Psoas muscle (tissue), 8 donors: ENCODE results near the gene CAMK1D. TPM values are rescaled to one million over a fixed set of nuclear protein-coding genes. Genes with fewer than 3 reads are reported as not detected.

Source experiments
- ATAC-seq, 4 donors: fragments of 200-7000 bp; cut with Tn5 transposase; one replicate each; pipeline ENCODE4 v1.9.1; 2020; ENCODE audit warnings: moderate library complexity in 3 of 4, mild to moderate bottlenecking in 2 of 4
- DNase-seq, 2 donors: peaks; one replicate each; pipeline ENCODE4 v3.0.0-alpha.2; 2020
- H3K27ac ChIP-seq: fragments of 200-600 bp; one replicate; pipeline ENCODE4 v1.8.0; 2022
- H3K27me3 ChIP-seq, 3 donors: fragments of 200-600 bp in 1 of 3; one replicate each; pipeline versions ENCODE4 v1.6.1 to v1.8.0; 2013 to 2022; ENCODE audit warnings: low read length in 2 of 3, mild to moderate bottlenecking in 2 of 3, moderate library complexity in 1 of 3; ENCODE audit not compliant: insufficient read depth in 3 of 3
- H3K36me3 ChIP-seq, 2 donors: fragments of 200-600 bp in 1 of 2; one replicate each; pipeline versions ENCODE4 v1.6.1 to v1.8.0; 2013 to 2022; ENCODE audit warnings: low read depth in 1 of 2, mild to moderate bottlenecking in 1 of 2, moderate library complexity in 1 of 2; ENCODE audit not compliant: insufficient read depth in 1 of 2
- H3K4me1 ChIP-seq: fragments of 200-600 bp; one replicate; pipeline ENCODE4 v1.8.0; 2022
- H3K4me3 ChIP-seq: fragments of 200-600 bp; one replicate; pipeline ENCODE4 v1.8.0; 2022; ENCODE audit warnings: mild to moderate bottlenecking
- H3K9me3 ChIP-seq: fragments of 200-600 bp; one replicate; pipeline ENCODE4 v1.8.0; 2022
- WGBS, 3 donors: extraction: QIAGEN DNeasy Blood & Tissue Kit; methylation state at CpG; one replicate each; pipeline versions ENCODE4 v1.1.6 to v1.1.7; 2013; 5-methylcytosine and 5-hydroxymethylcytosine counted together
- intact Hi-C, 2 donors: fragments of 100-400 bp; cut with DNase I; formaldehyde crosslinking; loops; one replicate each; pipeline versions ENCODE4 v1.11.0 to v1.14.2; 2022
- polyA plus RNA-seq, 3 donors: library from polyadenylated mRNA; stranded (reverse); fragments of 200-250 nt; gene quantifications; one replicate each; pipeline ENCODE4 v1.2.3, GENCODE V29; 2013
- total RNA-seq, 4 donors: library from RNA; stranded (reverse); fragmentation: NEBNext Ultra II Directional in 2 of 4; extraction: Animal tissue kit (Norgen Biotek cat#: 25700) in 2 of 4; gene quantifications; one replicate each; pipeline versions ENCODE4 v1.2.1 to v1.2.4, GENCODE V29; 2021 to 2023
- TF ChIP-seq, protein P1 (sequence below): fragments of 200-600 bp; IDR thresholded peaks from one replicate; pipeline ENCODE4 v1.8.0; 2022; ENCODE audit warnings: antibody characterized with exemption
- donor health status: healthy with polysubstance abuse.
- donor health status: DM: no; HTN: no; CAD: no; lungs with moderate emphysema.
- donor health status: Bipolar disorder and iron deficiency.
- donor health status: healthy.
- donor health status: DM: yes; HTN: yes; CAD: no.
- donor health status: DM: no; HTN: no; CAD: no.
- donor health status: DM: no; HTN: no; CAD: no.
- donor health status: DM: yes; HTN: yes; CAD: no.

The CAMK1D gene
- total and polyA plus RNA-seq, 7 donors: 0.39 to 1.8 (median 0.53) TPM

DNA sequence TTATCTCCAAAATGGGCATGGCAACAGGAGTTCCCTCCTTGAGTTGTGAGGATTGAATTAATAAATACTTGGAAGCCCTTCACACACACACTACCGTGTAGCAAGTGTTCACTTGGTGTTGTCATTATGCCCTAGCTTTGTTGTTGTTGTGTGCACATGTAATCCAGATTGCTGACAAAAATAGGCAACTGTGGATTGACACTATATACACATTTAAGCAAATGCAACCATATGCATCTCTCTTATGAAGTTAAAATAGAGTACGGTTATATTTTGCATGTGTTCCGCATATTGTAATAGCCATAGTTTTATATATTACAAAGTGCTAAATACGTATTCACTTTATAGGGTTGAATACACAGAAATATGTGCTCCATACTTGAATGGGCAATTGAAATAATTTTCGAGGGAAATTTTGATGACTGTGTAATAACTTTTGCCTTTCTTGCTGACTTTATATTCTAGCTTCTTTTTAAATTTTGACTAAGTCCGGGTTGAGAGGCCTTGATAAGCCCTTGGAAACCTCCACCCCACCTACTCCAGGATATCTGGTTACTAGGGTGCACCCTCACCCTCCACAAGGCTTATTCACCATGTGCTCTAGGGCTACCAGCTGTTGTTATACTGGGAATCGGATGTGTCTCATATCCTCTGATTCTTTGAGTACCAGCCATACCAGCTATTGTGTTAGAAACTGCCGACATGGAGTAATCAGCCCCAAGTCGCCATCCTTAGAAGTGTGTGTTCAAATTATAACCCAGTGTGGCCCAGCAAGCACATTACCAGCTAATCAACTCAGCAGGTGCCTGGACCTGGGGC, 265.0 kb downstream of the CAMK1D start:
- TF ChIP-seq, protein P1, sequence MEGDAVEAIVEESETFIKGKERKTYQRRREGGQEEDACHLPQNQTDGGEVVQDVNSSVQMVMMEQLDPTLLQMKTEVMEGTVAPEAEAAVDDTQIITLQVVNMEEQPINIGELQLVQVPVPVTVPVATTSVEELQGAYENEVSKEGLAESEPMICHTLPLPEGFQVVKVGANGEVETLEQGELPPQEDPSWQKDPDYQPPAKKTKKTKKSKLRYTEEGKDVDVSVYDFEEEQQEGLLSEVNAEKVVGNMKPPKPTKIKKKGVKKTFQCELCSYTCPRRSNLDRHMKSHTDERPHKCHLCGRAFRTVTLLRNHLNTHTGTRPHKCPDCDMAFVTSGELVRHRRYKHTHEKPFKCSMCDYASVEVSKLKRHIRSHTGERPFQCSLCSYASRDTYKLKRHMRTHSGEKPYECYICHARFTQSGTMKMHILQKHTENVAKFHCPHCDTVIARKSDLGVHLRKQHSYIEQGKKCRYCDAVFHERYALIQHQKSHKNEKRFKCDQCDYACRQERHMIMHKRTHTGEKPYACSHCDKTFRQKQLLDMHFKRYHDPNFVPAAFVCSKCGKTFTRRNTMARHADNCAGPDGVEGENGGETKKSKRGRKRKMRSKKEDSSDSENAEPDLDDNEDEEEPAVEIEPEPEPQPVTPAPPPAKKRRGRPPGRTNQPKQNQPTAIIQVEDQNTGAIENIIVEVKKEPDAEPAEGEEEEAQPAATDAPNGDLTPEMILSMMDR: no peak
- no peaks in the 10 kb centered on the region for H3K27me3 ChIP-seq
- no peaks in the 10 kb centered on the region for H3K9me3 ChIP-seq
- no peaks in the 10 kb centered on the region for H3K4me1 ChIP-seq
- intact Hi-C loops: no loop called here
- no peak overlapping the region for H3K27ac ChIP-seq
- 66 to 68% (median 67%) methylated on average over 9 of the region's 9 CpGs for WGBS, 3 donors
- no peak overlapping the region for H3K4me3 ChIP-seq
- ATAC-seq (no peak), DNase-seq (no peak)
- H3K36me3 ChIP-seq: no peaks in the 10 kb centered on the region

DNA sequence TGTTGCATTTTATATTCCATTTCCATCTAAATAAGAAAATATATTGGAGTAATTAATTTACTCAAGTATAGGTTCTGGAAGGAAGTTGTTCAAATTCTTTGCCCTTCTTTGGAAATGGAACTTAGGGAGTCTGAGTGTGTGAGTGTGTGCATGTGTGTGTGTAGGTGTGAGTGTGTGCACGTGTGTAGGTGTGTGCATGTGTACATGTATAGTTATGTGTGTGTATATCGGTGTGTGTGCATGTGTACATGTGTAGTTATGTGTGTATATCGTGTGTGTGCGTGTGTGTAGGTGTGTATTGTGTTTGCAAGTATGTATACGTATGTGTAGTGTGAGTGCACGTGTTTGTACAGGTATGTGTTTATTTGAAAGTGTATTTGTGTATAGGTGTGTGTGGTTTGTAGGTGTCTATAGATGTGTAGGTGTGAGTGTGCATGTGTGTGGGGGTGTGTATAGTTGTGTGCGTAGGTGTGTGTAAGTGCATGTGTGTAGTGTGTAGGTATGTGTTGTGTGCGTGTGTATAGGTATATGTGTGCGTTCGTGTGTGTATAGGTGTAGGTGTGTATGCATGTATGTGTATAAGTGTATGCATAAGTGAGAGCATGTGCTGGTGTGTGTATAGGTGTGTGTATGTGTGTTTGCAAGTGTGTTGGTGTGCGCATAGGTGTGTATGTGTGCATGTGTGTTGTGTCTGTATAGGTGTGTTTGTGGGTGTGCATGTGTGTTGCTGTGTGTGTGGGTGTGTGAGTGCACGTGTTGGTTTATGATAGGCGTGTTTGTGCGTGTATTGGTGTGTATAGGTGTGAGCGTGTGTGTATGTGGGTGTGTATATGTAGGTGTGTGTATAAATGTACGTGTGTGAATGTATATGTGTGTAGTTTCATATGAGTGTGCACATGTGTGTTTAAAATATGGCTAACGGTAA, 266.2 kb downstream of the CAMK1D start:
- intact Hi-C loops: no loop called here
- WGBS, 3 donors: 95 to 97% (median 96%) methylated on average over 17 of the region's 17 CpGs

DNA sequence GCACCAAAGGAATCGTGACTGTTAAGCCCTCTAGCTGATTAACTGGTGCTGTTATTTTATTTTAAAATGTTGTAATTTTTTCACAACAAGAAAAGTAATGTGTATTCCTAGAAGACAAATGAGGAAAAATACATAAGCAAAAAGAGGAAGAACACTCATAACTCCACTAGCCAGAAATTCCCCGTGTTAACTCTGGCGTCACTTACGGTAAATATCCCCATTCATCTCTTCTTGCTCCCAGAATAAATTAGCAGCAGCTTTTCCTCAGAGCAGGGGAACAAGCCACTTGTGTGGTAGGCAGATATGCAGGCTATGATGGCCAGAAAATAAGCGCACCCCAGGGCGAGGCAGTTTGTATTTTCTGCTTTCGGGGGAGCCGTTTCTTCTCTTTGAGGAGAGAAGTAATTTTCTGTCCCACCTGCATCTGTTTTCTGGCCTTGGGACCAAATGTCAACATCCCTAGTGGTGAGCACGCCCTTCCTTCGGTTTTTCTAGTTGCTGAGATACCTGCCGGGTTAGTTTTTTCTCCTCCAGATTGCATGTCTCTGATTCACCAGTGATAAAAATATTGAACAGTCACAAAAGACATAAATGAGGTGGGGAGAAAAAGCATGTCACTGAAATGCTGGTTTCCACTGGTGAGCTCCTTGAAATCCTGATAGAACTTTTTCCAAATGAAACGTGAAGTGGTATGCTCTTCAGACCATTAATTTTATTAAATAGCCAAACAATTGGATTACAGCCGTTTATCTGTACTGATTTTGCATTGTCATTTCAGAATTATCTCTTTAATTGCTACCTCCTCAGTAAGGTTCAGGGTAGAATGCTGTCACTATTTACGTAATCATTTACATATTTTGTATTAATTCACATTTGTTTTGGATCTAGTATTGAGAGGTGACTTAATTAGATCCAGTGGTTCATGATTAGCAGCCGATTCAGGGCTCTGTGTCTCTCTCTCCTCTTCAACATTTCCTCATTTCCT, 268.1 kb downstream of the CAMK1D start:
- WGBS, 3 donors: 72 to 76% (median 72%) methylated on average over 15 of the region's 15 CpGs
- intact Hi-C loops: no loop called here
- no peaks in the 10 kb centered on the region for H3K4me1 ChIP-seq
- TF ChIP-seq, protein P1: no peak
- no peaks in the 10 kb centered on the region for H3K36me3 ChIP-seq
- H3K9me3 ChIP-seq: no peaks in the 10 kb centered on the region
- ATAC-seq (no peak), DNase-seq (no peak)
- no peak overlapping the region for H3K27ac ChIP-seq
- no peak overlapping the region for H3K4me3 ChIP-seq
- no peaks in the 10 kb centered on the region for H3K27me3 ChIP-seq

More for the DNA sequence above, 266.2 kb downstream of the CAMK1D start:
- H3K27me3 ChIP-seq: no peaks in the 10 kb centered on the region
- H3K4me1 ChIP-seq: no peaks in the 10 kb centered on the region
- TF ChIP-seq, protein P1: no peak
- H3K36me3 ChIP-seq: no peaks in the 10 kb centered on the region
- ATAC-seq (no peak), DNase-seq (no peak)
- H3K4me3 ChIP-seq: no peak overlapping the region
- no peak overlapping the region for H3K27ac ChIP-seq
- H3K9me3 ChIP-seq: no peaks in the 10 kb centered on the region

DNA sequence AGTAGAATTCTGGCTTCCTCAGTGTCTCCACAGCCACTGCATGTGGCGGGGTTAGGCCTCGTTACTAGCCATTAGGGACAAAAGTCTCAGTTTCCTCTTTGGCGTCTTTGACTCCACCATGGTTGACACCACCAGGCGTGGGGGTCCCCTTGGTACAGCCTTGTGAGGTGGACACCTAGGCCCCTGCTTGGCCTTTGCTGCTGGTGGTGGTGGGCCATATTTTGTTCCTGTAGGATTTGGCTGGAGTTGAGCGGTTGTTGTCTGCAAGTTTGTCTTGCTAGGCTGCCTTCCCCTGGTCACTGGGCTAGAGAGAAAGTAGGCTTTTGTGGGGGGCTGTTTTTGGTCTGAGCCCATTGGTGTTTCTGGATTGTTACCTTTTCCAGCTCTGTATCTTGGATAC, 272.7 kb downstream of the CAMK1D start:
- intact Hi-C loops: no loop called here
- Histone ChIP-seq H3K36me3 (no peaks in the 10 kb centered on the region), H3K27ac (no peak overlapping the region), H3K9me3 (no peaks in the 10 kb centered on the region), H3K4me3 (no peak overlapping the region), H3K27me3 (no peaks in the 10 kb centered on the region), H3K4me1 (no peaks in the 10 kb centered on the region)
- no peak for ATAC-seq
- 86 to 100% (median 96%) methylated on average over 5 of the region's 5 CpGs for WGBS, 3 donors
- TF ChIP-seq, protein P1: no peak
- DNase-seq: no peak
